Endodermal cell (in vitro differentiated cells): ENCODE data around the gene C10orf53. TPM values are rescaled to one million over a fixed set of nuclear protein-coding genes. Genes with fewer than 3 reads are reported as not detected.

Source experiments
- DNase-seq: peaks from one replicate; pipeline ENCODE4 v3.0.0-alpha.2; 2017
- H3K27ac ChIP-seq: 2 replicates; pipeline ENCODE4 v1.5.1; 2013; ENCODE audit warnings: mild to moderate bottlenecking, low read depth, low read length, moderate library complexity
- H3K27me3 ChIP-seq: 2 replicates; pipeline ENCODE4 v1.6.1; 2013; ENCODE audit warnings: mild to moderate bottlenecking, low read length, moderate library complexity; ENCODE audit not compliant: insufficient read depth, control insufficient read depth, poor library complexity, severe bottlenecking
- H3K36me3 ChIP-seq: 2 replicates; pipeline ENCODE4 v1.7.0; 2013; ENCODE audit warnings: mild to moderate bottlenecking, low read length, moderate library complexity; ENCODE audit not compliant: control insufficient read depth, insufficient read depth
- H3K4me1 ChIP-seq: one replicate; pipeline ENCODE4 v1.7.0; 2013; ENCODE audit warnings: low read length; ENCODE audit not compliant: control insufficient read depth, insufficient read depth
- H3K4me3 ChIP-seq: 2 replicates; pipeline ENCODE4 v1.5.1; 2013; ENCODE audit warnings: mild to moderate bottlenecking, low read length, moderate library complexity
- H3K9ac ChIP-seq: 2 replicates; pipeline ENCODE4 v1.6.1; 2013; ENCODE audit warnings: mild to moderate bottlenecking, low read length, moderate library complexity; ENCODE audit not compliant: poor library complexity, severe bottlenecking; ENCODE audit errors: extremely low read depth
- H3K9me3 ChIP-seq: 2 replicates; pipeline ENCODE4 v1.6.1; 2013; ENCODE audit warnings: mild to moderate bottlenecking, low read length, moderate library complexity; ENCODE audit not compliant: control insufficient read depth
- H3K27ac Mint-ChIP-seq: 2 replicates; pipeline ENCODE4 v1.8.0; 2020; ENCODE audit warnings: mixed read lengths
- H3K27me3 Mint-ChIP-seq: 2 replicates; pipeline ENCODE4 v1.8.0; 2021; ENCODE audit warnings: mild to moderate bottlenecking, mixed read lengths; ENCODE audit not compliant: insufficient read depth
- H3K36me3 Mint-ChIP-seq: 2 replicates; pipeline ENCODE4 v1.8.0; 2020; ENCODE audit warnings: low read depth, mixed read lengths
- H3K4me1 Mint-ChIP-seq: 2 replicates; pipeline ENCODE4 v1.8.0; 2020; ENCODE audit warnings: mixed read lengths
- H3K4me3 Mint-ChIP-seq: 2 replicates; pipeline ENCODE4 v1.8.0; 2020; ENCODE audit warnings: mild to moderate bottlenecking, moderate library complexity, mixed read lengths
- H3K9me3 Mint-ChIP-seq: 2 replicates; pipeline ENCODE4 v1.8.0; 2020; ENCODE audit warnings: mild to moderate bottlenecking, mixed read lengths
- CTCF ChIP-seq: fragments of 200-600 bp; sonication (generic); conservative IDR thresholded peaks from 2 replicates; pipeline ENCODE4 v1.5.0; 2021; ENCODE audit warnings: antibody characterized with exemption, mild to moderate bottlenecking
- WGBS, 2 experiments: methylation state at CpG; one replicate each; pipeline versions ENCODE4 v1.1.5 to v1.1.7; 2013; ENCODE audit warnings: missing lambda C conversion rate in 2 of 2, mixed read lengths in 1 of 2; ENCODE audit not compliant: insufficient coverage in 1 of 2, insufficient read length in 1 of 2; 5-methylcytosine and 5-hydroxymethylcytosine counted together
- total RNA-seq, 2 donors: library from RNA; stranded (reverse); fragmentation: NEBNext Ultra II Directional in 1 of 2; extraction: Animal tissue kit (Norgen Biotek cat#: 25700) in 1 of 2; gene quantifications; 2 replicates in 1 of 2; 3 replicates in 1 of 2; pipeline ENCODE4 v1.2.1, GENCODE V29; 2021

The C10orf53 gene
- total RNA-seq, 2 donors from 2014 or later = not detected

DNA sequence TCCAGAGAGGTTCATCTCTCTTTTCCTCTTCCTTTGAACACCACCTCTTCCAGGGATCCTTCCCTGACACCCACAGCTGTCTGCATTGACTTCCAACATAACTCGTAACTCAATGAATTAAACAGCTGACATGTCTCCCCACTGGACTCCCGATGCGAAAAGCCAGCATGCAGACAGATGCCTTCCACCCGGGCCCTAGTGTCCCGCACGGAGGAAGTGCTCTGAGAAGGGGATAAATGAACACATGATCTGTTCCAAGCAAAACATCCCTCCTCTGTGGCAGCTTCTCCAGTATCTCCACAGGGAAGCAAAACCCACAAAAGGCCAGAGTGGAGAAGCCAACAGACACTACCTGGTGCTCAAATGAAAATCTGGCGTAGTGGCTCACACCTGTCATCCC, 54.4 kb downstream of the C10orf53 start:
- Mint-ChIP-seq H3K4me3 (no peak overlapping the region), H3K4me1 (peaks cover 3% of the 10 kb centered on the region), H3K9me3 (peaks cover 8% of the 10 kb centered on the region), H3K27me3 (peaks cover 2% of the 10 kb centered on the region), H3K36me3 (peaks cover 6% of the 10 kb centered on the region), H3K27ac (no peak overlapping the region)
- 90 to 98% methylated on average over 7 of the region's 7 CpGs for WGBS, 2 experiments
- no peak for DNase-seq
- no peaks in the 10 kb centered on the region for H3K9me3 ChIP-seq
- no peaks in the 10 kb centered on the region for H3K27me3 ChIP-seq
- no peak for TF ChIP-seq CTCF
- H3K9ac ChIP-seq = no peak overlapping the region
- no peak overlapping the region for H3K4me3 ChIP-seq
- no peaks in the 10 kb centered on the region for H3K4me1 ChIP-seq
- no peak overlapping the region for H3K27ac ChIP-seq
- H3K36me3 ChIP-seq = no peaks in the 10 kb centered on the region

- no peak for TF ChIP-seq CTCF
- Histone ChIP-seq H3K4me1 (no peaks in the 10 kb centered on the region), H3K36me3 (no peaks in the 10 kb centered on the region), H3K4me3 (no peak overlapping the region), H3K27ac (no peak overlapping the region), H3K27me3 (no peaks in the 10 kb centered on the region), H3K9ac (no peak overlapping the region), H3K9me3 (no peaks in the 10 kb centered on the region)
- H3K27ac Mint-ChIP-seq = no peak overlapping the region
- peak; percentile 43 for DNase-seq
- H3K4me1 Mint-ChIP-seq = peaks cover 3% of the 10 kb centered on the region
- peaks cover 2% of the 10 kb centered on the region for H3K27me3 Mint-ChIP-seq
- peaks cover 5% of the 10 kb centered on the region for H3K9me3 Mint-ChIP-seq
- whole genome bisulfite sequencing, 2 experiments = 92% methylated on average over 3 to 10 of the region's 10 CpGs
- no peak overlapping the region for H3K4me3 Mint-ChIP-seq
- peaks cover 3% of the 10 kb centered on the region for H3K36me3 Mint-ChIP-seq
Measured at GRCh38 chr10:49734676-49735075, 55.2 kb downstream of the C10orf53 start.

- no peak overlapping the region for H3K27ac ChIP-seq
- peaks cover under 1% of the 10 kb centered on the region for H3K9me3 Mint-ChIP-seq
- H3K27ac Mint-ChIP-seq = no peak overlapping the region
- H3K27me3 ChIP-seq = no peaks in the 10 kb centered on the region
- no peaks in the 10 kb centered on the region for H3K4me1 ChIP-seq
- TF ChIP-seq CTCF = no peak
- H3K4me3 ChIP-seq = no peak overlapping the region
- DNase-seq = peak; percentile 52
- no peaks in the 10 kb centered on the region for H3K4me1 Mint-ChIP-seq
- H3K9ac ChIP-seq = no peak overlapping the region
- no peak overlapping the region for H3K4me3 Mint-ChIP-seq
- H3K9me3 ChIP-seq = no peaks in the 10 kb centered on the region
- H3K36me3 Mint-ChIP-seq = peaks cover 3% of the 10 kb centered on the region
- no peaks in the 10 kb centered on the region for H3K36me3 ChIP-seq
- 89 to 92% methylated on average over 6 to 11 of the region's 11 CpGs for WGBS, 2 experiments
- H3K27me3 Mint-ChIP-seq = no peaks in the 10 kb centered on the region
Measured at GRCh38 chr10:49735161-49735560, 55.7 kb downstream of the C10orf53 start.
